ENCODE measurements around the gene DEFB121.
"Not testable (repeated sequence)": the region's sequence is repeated elsewhere in the genome, so short reads cannot be mapped to it uniquely, and the experiment has no call there.

The DEFB121 gene

GRCh38 chr20:31368301-31368700 lies 37.7 kb downstream of the DEFB121 start, which contains the start of gene DEFB118:
Gene DEFB118, plus strand, starts transcription at chr20:31368601. Its CDS starts 50 bp downstream, at chr20:31368651.
- H3K4me3 ChIP-seq (ENCODE audit: low read length): no peak within 1 kb of the TSS
- no peak for DNase-seq (ENCODE audit: low read depth, low spot score)

- not testable (repeated sequence) for H3K4me3 ChIP-seq (ENCODE audit: low read length); DNase-seq (ENCODE audit: low read depth, low spot score)
Measured at GRCh38 chr20:31364272-31364671, 41.7 kb downstream of the DEFB121 start.

- no peak for DNase-seq (ENCODE audit: low read depth, low spot score)
Measured at GRCh38 chr20:31363295-31363694, 42.7 kb downstream of the DEFB121 start.

GRCh38 chr20:31355981-31356380 lies 50.0 kb downstream of the DEFB121 start:
- no peak overlapping the region for H3K4me3 ChIP-seq (ENCODE audit: low read length)
- DNase-seq (ENCODE audit: low read depth, low spot score): no peak

More at GRCh38 chr20:31363295-31363694, 42.7 kb downstream of the DEFB121 start:
- no peak overlapping the region for H3K4me3 ChIP-seq (ENCODE audit: low read length)
